Measurements from ENCODE around the gene DLX3. TPM values are rescaled to one million over a fixed set of nuclear protein-coding genes. Genes with fewer than 3 reads are reported as not detected.

DLX3 gene
- polyA plus RNA-seq, 1 of the 3 experiments (the other 2 are of a cell fraction) = not detected

DNA sequence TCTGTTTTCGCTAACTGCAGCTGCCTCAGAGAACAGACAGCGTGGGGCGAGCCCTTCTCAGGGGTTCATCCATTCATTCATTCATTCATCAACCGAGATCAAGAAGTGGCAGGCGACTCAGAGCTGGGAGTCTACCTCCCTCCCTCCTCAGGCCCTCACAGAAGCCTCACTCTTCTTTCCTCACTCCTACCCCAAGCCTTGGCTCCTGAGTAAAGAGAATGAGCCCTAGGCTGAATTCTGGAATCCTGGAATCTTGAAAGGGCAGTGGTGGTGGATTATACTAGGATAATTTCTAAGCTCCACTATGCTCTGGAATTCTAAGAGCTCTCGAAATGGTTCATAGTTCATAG, 2.3 kb upstream of the DLX3 start:
- Histone ChIP-seq H3K4me1 (ENCODE audit: control insufficient read depth in 1 of 2, insufficient read depth in 2 of 2, low read depth in 1 of 2, low read length in 1 of 2) (peaks cover 6 to 12% of the 10 kb centered on the region in 2 experiments; a peak in 1 of 4 replicates), H3K9ac (no peak overlapping the region), H3K9me2 (no peaks in the 10 kb centered on the region), H3K36me3 (replicated peaks in 1 of 2; ENCODE audit: control insufficient read depth in 1 of 2, insufficient read depth in 2 of 2, low read length in 1 of 2) (no peaks in the 10 kb centered on the region), H3K4me3 (ENCODE audit: low read depth in 2 of 2, low read length in 1 of 2) (peak overlapping the region; percentile 44 to 66; a peak in 1 of 4 replicates), H3K27ac (ENCODE audit: low read depth in 2 of 2, low read length in 1 of 2) (no peak overlapping the region), H3K9me3 (no peaks in the 10 kb centered on the region), H2AFZ (ENCODE audit: low read depth) (peak overlapping the region; percentile 95; the same call in 1 of the 2 replicates), H3F3A (replicated peaks; ENCODE audit: insufficient read depth) (peaks cover 13% of the 10 kb centered on the region), H3K79me2 (ENCODE audit: insufficient read depth) (no peaks in the 10 kb centered on the region), H3K4me2 (peak overlapping the region; percentile 95; the same call in 1 of the 2 replicates), H3K27me3 (ENCODE audit: insufficient read depth) (peaks cover 79% of the 10 kb centered on the region), H4K20me1 (ENCODE audit: insufficient read depth) (no peaks in the 10 kb centered on the region; the same call in 1 of the 2 replicates)
- POLR2A ChIA-PET = interaction anchor here (1.7 kb wide), 1 partner anchor 136 kb away, joined by 7 read pairs; no protein-coding TSS in a partner anchor
- DNase-seq = no peak
- CTCF ChIA-PET = interaction anchor here (0.7 to 30.0 kb wide), 76 partner anchors 9 to 583 kb away, joined by 3 to 1665 read pairs (median 7); partner anchors contain the start of genes DLX4, ITGA3, NXPH3 and PDK2
- TF ChIP-seq RAD21 (IDR thresholded peaks at IDR 0.05; ENCODE audit: low read length) (no peak), NFIC (IDR thresholded peaks at IDR 0.05; ENCODE audit: borderline replicate concordance) (no peak), SMC3 (IDR thresholded peaks at IDR 0.05; ENCODE audit: low read depth, low read length) (no peak), GATA2 (CRISPR knock-in tag; IDR thresholded peaks at IDR 0.05) (no peak), ELF1 (IDR thresholded peaks at IDR 0.05) (no peak), RXRA (IDR thresholded peaks at IDR 0.05; ENCODE audit: borderline replicate concordance, low read depth) (no peak), TCF12 (IDR thresholded peaks at IDR 0.05) (no peak), TEAD4 (IDR thresholded peaks at IDR 0.05; ENCODE audit: borderline replicate concordance, insufficient read depth) (no peak)
- WGBS (ENCODE audit: low lambda C conversion rate) = 43% methylated on average over 6 of the region's 6 CpGs

DNA sequence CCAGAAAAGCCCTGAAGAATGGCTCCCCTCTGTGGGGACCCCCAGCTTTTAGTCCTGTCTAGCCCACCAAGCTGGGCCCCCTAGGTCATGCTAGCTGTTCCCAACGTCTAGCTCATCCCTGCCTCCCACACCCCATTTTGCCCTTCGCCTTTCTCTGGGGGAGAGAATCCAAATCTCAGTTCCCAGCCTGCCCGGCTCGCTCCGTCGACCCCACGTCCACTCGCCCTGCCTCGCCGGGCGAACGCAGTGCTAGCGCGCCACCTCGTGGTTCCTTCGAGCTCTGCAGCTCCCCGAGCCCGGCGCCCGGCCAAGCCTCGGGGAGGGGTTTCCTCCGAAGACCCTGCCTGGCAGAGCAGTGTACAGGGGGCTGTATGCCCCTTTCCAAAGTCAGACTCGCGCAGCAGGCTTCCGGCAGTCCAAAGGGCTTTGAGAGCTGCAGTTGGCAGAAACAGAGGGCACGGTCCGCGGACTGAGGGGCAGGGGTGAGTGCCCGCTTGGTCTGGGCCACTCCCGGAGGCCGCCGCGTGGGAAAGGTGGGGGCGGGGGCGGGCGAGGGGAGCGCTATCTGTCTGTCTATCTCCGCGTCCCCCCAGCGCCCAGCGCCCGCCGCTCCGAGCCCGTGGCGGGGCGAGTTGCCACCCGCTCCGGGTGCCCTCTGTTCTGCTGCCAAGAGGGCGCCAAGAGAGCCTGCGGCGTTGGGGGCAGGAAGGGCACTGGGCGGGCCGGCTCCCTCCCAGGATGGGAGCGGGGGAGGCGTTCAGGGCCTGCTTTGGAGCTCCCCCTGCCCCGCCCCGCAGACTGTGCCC, 1.7 kb upstream of the DLX3 start:
- Histone ChIP-seq H3K79me2 (ENCODE audit: insufficient read depth) (no peaks in the 10 kb centered on the region), H3K36me3 (replicated peaks in 1 of 2; ENCODE audit: control insufficient read depth in 1 of 2, insufficient read depth in 2 of 2, low read length in 1 of 2) (no peaks in the 10 kb centered on the region), H2AFZ (ENCODE audit: low read depth) (peak overlapping the region; percentile 95; the same call in 1 of the 2 replicates), H3K4me1 (ENCODE audit: control insufficient read depth in 1 of 2, insufficient read depth in 2 of 2, low read depth in 1 of 2, low read length in 1 of 2) (peaks cover 6 to 12% of the 10 kb centered on the region in 2 experiments; a peak in 1 of 4 replicates), H3K27me3 (ENCODE audit: insufficient read depth) (peaks cover 79% of the 10 kb centered on the region), H3K9me2 (no peaks in the 10 kb centered on the region), H3K9ac (no peak overlapping the region), H4K20me1 (ENCODE audit: insufficient read depth) (no peaks in the 10 kb centered on the region; the same call in 1 of the 2 replicates), H3K4me2 (peak overlapping the region; percentile 95), H3K27ac (ENCODE audit: low read depth in 2 of 2, low read length in 1 of 2) (no peak overlapping the region), H3F3A (replicated peaks; ENCODE audit: insufficient read depth) (peaks cover 13% of the 10 kb centered on the region), H3K9me3 (no peaks in the 10 kb centered on the region), H3K4me3 (ENCODE audit: low read depth in 2 of 2, low read length in 1 of 2) (peak overlapping the region; percentile 44 to 66)
- POLR2A ChIA-PET = interaction anchor here (1.2 to 1.4 kb wide), 2 partner anchors 135 to 136 kb away, joined by 4 to 5 read pairs; no protein-coding TSS in a partner anchor
- CTCF ChIA-PET = interaction anchor here (0.6 to 30.0 kb wide), 78 partner anchors 10 to 700 kb away, joined by 3 to 1665 read pairs (median 6); partner anchors contain the start of genes DLX4, ITGA3, KAT7 and NXPH3
- TF ChIP-seq EZH2phosphoT487 (IDR thresholded peaks at IDR 0.05; ENCODE audit: borderline replicate concordance, low read depth) = no peak
- TF ChIP-seq, protein P1, sequence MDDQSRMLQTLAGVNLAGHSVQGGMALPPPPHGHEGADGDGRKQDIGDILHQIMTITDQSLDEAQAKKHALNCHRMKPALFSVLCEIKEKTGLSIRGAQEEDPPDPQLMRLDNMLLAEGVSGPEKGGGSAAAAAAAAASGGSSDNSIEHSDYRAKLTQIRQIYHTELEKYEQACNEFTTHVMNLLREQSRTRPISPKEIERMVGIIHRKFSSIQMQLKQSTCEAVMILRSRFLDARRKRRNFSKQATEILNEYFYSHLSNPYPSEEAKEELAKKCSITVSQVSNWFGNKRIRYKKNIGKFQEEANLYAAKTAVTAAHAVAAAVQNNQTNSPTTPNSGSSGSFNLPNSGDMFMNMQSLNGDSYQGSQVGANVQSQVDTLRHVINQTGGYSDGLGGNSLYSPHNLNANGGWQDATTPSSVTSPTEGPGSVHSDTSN (IDR thresholded peaks at IDR 0.05) = no peak
- TF ChIP-seq NFIC (IDR thresholded peaks at IDR 0.05; ENCODE audit: borderline replicate concordance) = peak; percentile 5; the same call in 1 of the 2 replicates
- TF ChIP-seq TAF1 (IDR thresholded peaks at IDR 0.05; ENCODE audit: borderline replicate concordance, low read depth, low read length) = no peak
- TF ChIP-seq, protein P2, sequence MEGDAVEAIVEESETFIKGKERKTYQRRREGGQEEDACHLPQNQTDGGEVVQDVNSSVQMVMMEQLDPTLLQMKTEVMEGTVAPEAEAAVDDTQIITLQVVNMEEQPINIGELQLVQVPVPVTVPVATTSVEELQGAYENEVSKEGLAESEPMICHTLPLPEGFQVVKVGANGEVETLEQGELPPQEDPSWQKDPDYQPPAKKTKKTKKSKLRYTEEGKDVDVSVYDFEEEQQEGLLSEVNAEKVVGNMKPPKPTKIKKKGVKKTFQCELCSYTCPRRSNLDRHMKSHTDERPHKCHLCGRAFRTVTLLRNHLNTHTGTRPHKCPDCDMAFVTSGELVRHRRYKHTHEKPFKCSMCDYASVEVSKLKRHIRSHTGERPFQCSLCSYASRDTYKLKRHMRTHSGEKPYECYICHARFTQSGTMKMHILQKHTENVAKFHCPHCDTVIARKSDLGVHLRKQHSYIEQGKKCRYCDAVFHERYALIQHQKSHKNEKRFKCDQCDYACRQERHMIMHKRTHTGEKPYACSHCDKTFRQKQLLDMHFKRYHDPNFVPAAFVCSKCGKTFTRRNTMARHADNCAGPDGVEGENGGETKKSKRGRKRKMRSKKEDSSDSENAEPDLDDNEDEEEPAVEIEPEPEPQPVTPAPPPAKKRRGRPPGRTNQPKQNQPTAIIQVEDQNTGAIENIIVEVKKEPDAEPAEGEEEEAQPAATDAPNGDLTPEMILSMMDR (IDR thresholded peaks at IDR 0.05) = peak; percentile 100
- TF ChIP-seq RAD21 (IDR thresholded peaks at IDR 0.05; ENCODE audit: low read length) = peak; percentile 98
- TF ChIP-seq RCOR1 (IDR thresholded peaks at IDR 0.05; ENCODE audit: low read length) = no peak
- no peak for TF ChIP-seq MXI1 (IDR thresholded peaks at IDR 0.05; ENCODE audit: low read depth, low read length)
- peak; percentile 99 for TF ChIP-seq SMC3 (IDR thresholded peaks at IDR 0.05; ENCODE audit: low read depth, low read length)
- WGBS (ENCODE audit: low lambda C conversion rate) = 4% methylated on average over 26 of the region's 58 CpGs
- DNase-seq = peak; percentile 95
